H1 (cell line): Measurements from ENCODE around the gene EVPL. TPM values are rescaled to one million over a fixed set of nuclear protein-coding genes. Genes with fewer than 3 reads are reported as not detected.

Experiments used
- CTCF ChIA-PET: fragments of 300-600 bp; sonication (Branson Sonifier 250); formaldehyde crosslinking; loops from one replicate; lab custom pipeline; 2021; ENCODE audit not compliant: partially characterized antibody; lab: Charles Lee
- POLR2A ChIA-PET: fragments of 300-600 bp; sonication (Branson Sonifier 250); formaldehyde crosslinking; loops from one replicate; lab custom pipeline; 2021; ENCODE audit warnings: inconsistent platforms; ENCODE audit not compliant: partially characterized antibody; lab: Charles Lee
- DNase-seq, 2 experiments: peaks; one replicate each; pipeline versions ENCODE4 v3.0.0 to v3.0.0-alpha.2; 2010 to 2022; ENCODE audit warnings: low spot score in 2 of 2, low read depth in 1 of 2, mixed read lengths in 1 of 2
- FAIRE-seq: peaks from 2 replicates; lab custom pipeline; 2011; peaks lifted over from hg19 to GRCh38; lab: Jason Lieb, UNC
- H2AFZ ChIP-seq: 2 replicates; pipeline ENCODE4 v1.8.1; 2012; ENCODE audit warnings: low read length, inconsistent platforms
- H2AK5ac ChIP-seq: 2 replicates; pipeline ENCODE4 v1.6.1; 2013; ENCODE audit warnings: low read depth, low read length
- H2BK120ac ChIP-seq: replicated peaks from 2 replicates; pipeline ENCODE3; 2013; ENCODE audit warnings: low read depth, low read length, inconsistent platforms
- H2BK12ac ChIP-seq: 2 replicates; pipeline ENCODE4 v1.6.1; 2013; ENCODE audit warnings: low read depth, low read length
- H2BK15ac ChIP-seq: 2 replicates; pipeline ENCODE4 v1.6.1; 2013; ENCODE audit warnings: low read length
- H2BK20ac ChIP-seq: 2 replicates; pipeline ENCODE4 v1.6.1; 2013; ENCODE audit warnings: low read length
- H2BK5ac ChIP-seq: 2 replicates; pipeline ENCODE4 v1.6.1; 2013; ENCODE audit warnings: low read depth, low read length
- H3K14ac ChIP-seq: 2 replicates; pipeline ENCODE4 v1.6.1; 2013; ENCODE audit warnings: inconsistent platforms; ENCODE audit not compliant: insufficient read length
- H3K18ac ChIP-seq: 2 replicates; pipeline ENCODE4 v1.6.1; 2013; ENCODE audit warnings: low read length; ENCODE audit errors: extremely low read depth
- H3K23ac ChIP-seq: 2 replicates; pipeline ENCODE4 v1.6.1; 2013; ENCODE audit warnings: inconsistent platforms; ENCODE audit not compliant: insufficient read length
- H3K23me2 ChIP-seq: 2 replicates; pipeline ENCODE4 v1.6.1; 2013; ENCODE audit warnings: low read depth, low read length
- H3K27ac ChIP-seq: 2 replicates; pipeline ENCODE4 v1.6.1; 2011; ENCODE audit warnings: low read depth, low read length, inconsistent platforms
- H3K27me3 ChIP-seq, 4 experiments: replicated peaks in 1 of 4; 1 replicate in 1 of 4; 2 replicates in 3 of 4; pipeline versions ENCODE4 v1.6.1 to v1.8.1; 2011 to 2013; ENCODE audit warnings: low read length in 3 of 4, mild to moderate bottlenecking in 3 of 4, inconsistent platforms in 2 of 4, mixed read lengths in 2 of 4, moderate library complexity in 1 of 4; ENCODE audit not compliant: control insufficient read depth in 3 of 4, insufficient read depth in 3 of 4; ENCODE audit errors: extremely low read depth in 1 of 4
- H3K36me3 ChIP-seq, 4 experiments: 2 replicates each; pipeline versions ENCODE4 v1.6.1 to v1.8.1; 2011 to 2013; ENCODE audit warnings: mild to moderate bottlenecking in 4 of 4, low read length in 3 of 4, moderate library complexity in 2 of 4, control low read depth in 1 of 4, inconsistent platforms in 1 of 4; ENCODE audit not compliant: insufficient read depth in 4 of 4, control insufficient read depth in 2 of 4
- H3K4ac ChIP-seq: replicated peaks from 2 replicates; pipeline ENCODE3; 2013; ENCODE audit warnings: low read length, low read depth, mixed read lengths, inconsistent platforms; ENCODE audit not compliant: insufficient read length
- H3K4me1 ChIP-seq, 4 experiments: replicated peaks in 1 of 4; 1 replicate in 1 of 4; 2 replicates in 3 of 4; pipeline versions ENCODE4 v1.6.1 to v1.8.1; 2011 to 2013; ENCODE audit warnings: low read length in 3 of 4, inconsistent platforms in 2 of 4, mixed read lengths in 1 of 4; ENCODE audit not compliant: insufficient read depth in 4 of 4, control insufficient read depth in 3 of 4
- H3K4me2 ChIP-seq, 2 experiments: 2 replicates each; pipeline versions ENCODE4 v1.6.1 to v1.8.1; 2011 to 2013; ENCODE audit warnings: low read depth in 2 of 2, low read length in 2 of 2, control low read depth in 1 of 2, inconsistent platforms in 1 of 2, mild to moderate bottlenecking in 1 of 2; ENCODE audit not compliant: insufficient read depth in 1 of 2
- H3K4me3 ChIP-seq, 4 experiments: fragments of 200-600, 300-600 bp in 1 of 4; sonication (generic), shearing (Covaris generic), sonication (Bioruptor Twin) in 1 of 4; 2 replicates each; pipeline versions ENCODE4 v1.5.1 to v1.8.1; 2011 to 2016; ENCODE audit warnings: low read length in 4 of 4, low read depth in 3 of 4, control low read depth in 2 of 4, inconsistent platforms in 2 of 4, mild to moderate bottlenecking in 2 of 4, mixed read lengths in 1 of 4, moderate library complexity in 1 of 4; ENCODE audit not compliant: insufficient read depth in 2 of 4; ENCODE audit errors: extremely low read depth in 1 of 4
- H3K56ac ChIP-seq: replicated peaks from 2 replicates; pipeline ENCODE3; 2013; ENCODE audit warnings: low read depth, mild to moderate bottlenecking, mixed read lengths, low read length, inconsistent platforms; ENCODE audit not compliant: insufficient read length
- H3K79me1 ChIP-seq: 2 replicates; pipeline ENCODE4 v1.6.1; 2013; ENCODE audit warnings: low read depth, low read length, control low read depth
- H3K79me2 ChIP-seq, 2 experiments: 2 replicates each; pipeline versions ENCODE4 v1.6.1 to v1.8.1; 2012 to 2013; ENCODE audit warnings: low read length in 2 of 2, mild to moderate bottlenecking in 2 of 2, inconsistent platforms in 1 of 2; ENCODE audit not compliant: insufficient read depth in 2 of 2, control insufficient read depth in 1 of 2
- H3K9ac ChIP-seq, 4 experiments: replicated peaks in 1 of 4; 1 replicate in 1 of 4; 2 replicates in 3 of 4; pipeline versions ENCODE4 v1.6.1 to v1.8.1; 2011 to 2013; ENCODE audit warnings: low read depth in 3 of 4, low read length in 3 of 4, control low read depth in 2 of 4, mild to moderate bottlenecking in 2 of 4, moderate library complexity in 2 of 4, inconsistent platforms in 1 of 4; ENCODE audit errors: extremely low read depth in 1 of 4
- H3K9me3 ChIP-seq, 2 experiments: 2 replicates each; pipeline versions ENCODE4 v1.6.1 to v1.8.1; 2012 to 2013; ENCODE audit warnings: mild to moderate bottlenecking in 2 of 2, moderate library complexity in 2 of 2, control low read depth in 1 of 2, inconsistent platforms in 1 of 2, low read depth in 1 of 2, low read length in 1 of 2, mixed read lengths in 1 of 2; ENCODE audit not compliant: insufficient read depth in 2 of 2
- H4K20me1 ChIP-seq, 2 experiments: replicated peaks in 1 of 2; 2 replicates each; pipeline versions ENCODE3 to v1.8.1; 2011 to 2013; ENCODE audit warnings: inconsistent platforms in 2 of 2, low read length in 2 of 2, mild to moderate bottlenecking in 1 of 2; ENCODE audit not compliant: insufficient read depth in 2 of 2, control insufficient read depth in 1 of 2
- H4K5ac ChIP-seq: 2 replicates; pipeline ENCODE4 v1.6.1; 2013; ENCODE audit warnings: low read length, low read depth, mixed read lengths, inconsistent platforms; ENCODE audit not compliant: insufficient read length
- H4K8ac ChIP-seq: 2 replicates; pipeline ENCODE4 v1.8.0; 2013; ENCODE audit warnings: mild to moderate bottlenecking, moderate library complexity, low read length, inconsistent platforms; ENCODE audit not compliant: insufficient read depth; ENCODE audit errors: extremely low read depth
- H4K91ac ChIP-seq: replicated peaks from 2 replicates; pipeline ENCODE3; 2013; ENCODE audit warnings: low read length, mixed read lengths, inconsistent platforms; ENCODE audit not compliant: insufficient read length
- CHD2 ChIP-seq: IDR thresholded peaks from 2 replicates; pipeline ENCODE4 v1.6.1; 2012; ENCODE audit warnings: low read length, improper control_type of control experiment
- CTCF ChIP-seq, 3 experiments: IDR thresholded peaks; 1 replicate in 2 of 3; 2 replicates in 1 of 3; pipeline versions ENCODE4 v1.5.1 to v1.6.1; 2011; ENCODE audit warnings: low read length in 3 of 3, mild to moderate bottlenecking in 3 of 3, inconsistent platforms in 2 of 3, low read depth in 1 of 3, moderate library complexity in 1 of 3; ENCODE audit not compliant: insufficient read depth in 1 of 3; ENCODE audit errors: control extremely low read depth in 1 of 3
- JUND ChIP-seq: IDR thresholded peaks from 2 replicates; pipeline ENCODE4 v1.6.1; 2011; ENCODE audit warnings: mild to moderate bottlenecking, improper control_type of control experiment, low read length
- SP1 ChIP-seq: IDR thresholded peaks from 2 replicates; pipeline ENCODE4 v1.6.1; 2011; ENCODE audit warnings: low read depth, low read length
- WGBS, 2 experiments: shearing (Covaris generic) in 1 of 2; methylation state at CpG; one replicate each; pipeline versions ENCODE4 v1.1.6 to v1.1.7; 2013 to 2015; ENCODE audit warnings: low lambda C conversion rate in 2 of 2, mixed read lengths in 2 of 2, inconsistent platforms in 1 of 2, low coverage in 1 of 2, missing lambda C conversion rate in 1 of 2; ENCODE audit not compliant: insufficient replicate concordance in 2 of 2, insufficient coverage in 1 of 2, insufficient read length in 1 of 2; ENCODE audit errors: extremely low coverage in 1 of 2, missing lambda C conversion rate in 1 of 2; 5-methylcytosine and 5-hydroxymethylcytosine counted together
- polyA plus RNA-seq, 7 experiments: library from polyadenylated mRNA; depleted of rRNA in 3 of 7; stranded (reverse) in 5 of 7; unstranded in 2 of 7; fragments of >200 nt in 5 of 7; fragments of 200-250 nt in 2 of 7; gene quantifications; 1 replicate in 5 of 7; 2 replicates in 1 of 7; 4 replicates in 1 of 7; pipeline versions ENCODE4 v1.2.1 to v1.2.3, GENCODE V29; 2011 to 2013; ENCODE audit warnings: missing spikeins in 2 of 7, mixed read lengths in 2 of 7
- total RNA-seq: library from RNA; stranded (reverse); fragmentation: NEBNext Ultra II Directional; extraction: Animal tissue kit (Norgen Biotek cat#: 25700); gene quantifications from 2 replicates; pipeline ENCODE4 v1.2.1, GENCODE V29; 2021

Gene EVPL
- total and polyA plus RNA-seq, 2 of the 8 experiments (the other 6 are each of a cell fraction or from before 2014, with no cell fraction given) = 0.20 to 0.99 TPM

- Histone ChIP-seq H4K20me1 (peaks cover 0 to 5% of the 10 kb centered on the region in 2 experiments), H3K36me3 (peaks cover 26 to 51% (median 41%) of the 10 kb centered on the region in 4 experiments), H3K14ac (no peak overlapping the region), H3K56ac (no peak overlapping the region), H3K79me2 (no peaks in the 10 kb centered on the region), H4K91ac (no peak overlapping the region), H3K9me3 (no peaks in the 10 kb centered on the region), H3K23ac (no peak overlapping the region), H2BK20ac (no peak overlapping the region), H3K79me1 (no peaks in the 10 kb centered on the region), H2AK5ac (no peak overlapping the region), H2BK15ac (no peak overlapping the region), H4K5ac (no peak overlapping the region), H3K9ac (no peak overlapping the region), H3K18ac (no peak overlapping the region), H3K4me1 (peaks cover 0 to 20% (median 8%) of the 10 kb centered on the region in 4 experiments; a peak in 6 of 7 replicates), H2BK12ac (no peak overlapping the region), H3K4me3 (no peak overlapping the region), H2AFZ (no peak overlapping the region), H2BK5ac (no peak overlapping the region), H3K23me2 (no peaks in the 10 kb centered on the region), H2BK120ac (no peak overlapping the region), H3K27ac (no peak overlapping the region), H3K4ac (no peak overlapping the region), H3K4me2 (no peak overlapping the region), H3K27me3 (no peaks in the 10 kb centered on the region), H4K8ac (no peak overlapping the region)
- DNase-seq (no peak), FAIRE-seq (no peak)
- 94% methylated on average over 6 of the region's 6 CpGs; no CpG with 5 or more reads in 1 of the 2 experiments for WGBS, 2 experiments
- CTCF ChIA-PET = interaction anchor here (2.5 to 2.9 kb wide), 2 partner anchors 14 to 25 kb away, joined by 5 to 18 read pairs; no protein-coding TSS in a partner anchor
- POLR2A ChIA-PET = no interaction called here
- no peak for TF ChIP-seq CHD2
- TF ChIP-seq CTCF (IDR thresholded peaks at IDR 0.05; ENCODE audit: control extremely low read depth in 1 of 3, insufficient read depth in 1 of 3, low read depth in 1 of 3, low read length in 3 of 3) = no peak
- TF ChIP-seq SP1 = no peak
- no peak for TF ChIP-seq JUND
Observed at GRCh38 chr17:76039121-76039520, 12.0 kb upstream of the EVPL start.
